Neural cell (in vitro differentiated cells): Measurements from ENCODE around the gene BNIPL.
A peak's percentile ranks its signal among the peaks of the same experiment; 100 is the strongest.

ENCODE experiments used
- CTCF ChIP-seq: fragments of 450-650 bp; IDR thresholded peaks from 2 replicates; pipeline ENCODE4 v1.5.1; 2014; ENCODE audit warnings: antibody characterized with exemption, mild to moderate bottlenecking, moderate library complexity; ENCODE audit not compliant: poor library complexity, severe bottlenecking
- EZH2 ChIP-seq: fragments of 200-600, 300-800 bp; shearing (Covaris generic), sonication (generic); IDR thresholded peaks from 2 replicates; pipeline ENCODE4 v1.6.1; 2014; ENCODE audit warnings: antibody characterized with exemption, low read length, borderline replicate concordance, mild to moderate bottlenecking; ENCODE audit not compliant: insufficient read depth, poor library complexity, severe bottlenecking
- MXI1 ChIP-seq: fragments of 450-650 bp; conservative IDR thresholded peaks from 2 replicates; pipeline ENCODE4 v1.6.1; 2014; ENCODE audit warnings: antibody characterized with exemption, mild to moderate bottlenecking; ENCODE audit not compliant: poor library complexity, severe bottlenecking
- POLR2AphosphoS5 ChIP-seq: IDR thresholded peaks from 2 replicates; pipeline ENCODE4 v1.6.1; 2012
- RAD21 ChIP-seq: fragments of 450-650 bp; conservative IDR thresholded peaks from 2 replicates; pipeline ENCODE4 v1.6.1; 2014; ENCODE audit warnings: antibody characterized with exemption, mild to moderate bottlenecking, moderate library complexity
- SMC3 ChIP-seq: fragments of 450-650 bp; conservative IDR thresholded peaks from 2 replicates; pipeline ENCODE4 v1.6.1; 2014; ENCODE audit warnings: antibody characterized with exemption, mild to moderate bottlenecking, moderate library complexity; ENCODE audit not compliant: poor library complexity
- TF ChIP-seq, protein P1 (sequence below): IDR thresholded peaks from 2 replicates; pipeline ENCODE4 v1.6.1; 2012; ENCODE audit warnings: borderline replicate concordance

DNA sequence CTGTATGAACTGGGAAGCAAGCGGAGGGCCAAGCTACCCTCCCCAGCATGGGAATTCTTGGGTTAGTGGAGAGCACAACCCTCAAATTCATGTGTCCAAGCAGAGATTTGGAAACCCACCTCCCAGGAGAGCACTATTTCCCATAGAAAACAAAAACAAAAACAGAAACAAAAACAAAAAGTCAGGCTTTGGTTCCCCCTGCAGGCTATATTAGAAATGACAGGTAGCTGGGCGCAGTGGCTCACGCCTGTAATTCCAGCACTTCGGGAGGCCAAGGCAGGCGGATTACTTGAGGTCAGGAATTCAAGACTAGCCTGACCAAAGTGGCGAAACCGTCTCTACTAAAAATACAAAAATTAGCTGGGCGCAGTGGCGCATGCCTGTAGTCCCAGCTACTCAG lies 40.5 kb upstream of the BNIPL start:
- TF ChIP-seq CTCF (peak; percentile 81), RAD21 (peak; percentile 75), POLR2AphosphoS5 (no peak), EZH2 (no peak), MXI1 (no peak), SMC3 (peak; percentile 65)
- TF ChIP-seq, protein P1, sequence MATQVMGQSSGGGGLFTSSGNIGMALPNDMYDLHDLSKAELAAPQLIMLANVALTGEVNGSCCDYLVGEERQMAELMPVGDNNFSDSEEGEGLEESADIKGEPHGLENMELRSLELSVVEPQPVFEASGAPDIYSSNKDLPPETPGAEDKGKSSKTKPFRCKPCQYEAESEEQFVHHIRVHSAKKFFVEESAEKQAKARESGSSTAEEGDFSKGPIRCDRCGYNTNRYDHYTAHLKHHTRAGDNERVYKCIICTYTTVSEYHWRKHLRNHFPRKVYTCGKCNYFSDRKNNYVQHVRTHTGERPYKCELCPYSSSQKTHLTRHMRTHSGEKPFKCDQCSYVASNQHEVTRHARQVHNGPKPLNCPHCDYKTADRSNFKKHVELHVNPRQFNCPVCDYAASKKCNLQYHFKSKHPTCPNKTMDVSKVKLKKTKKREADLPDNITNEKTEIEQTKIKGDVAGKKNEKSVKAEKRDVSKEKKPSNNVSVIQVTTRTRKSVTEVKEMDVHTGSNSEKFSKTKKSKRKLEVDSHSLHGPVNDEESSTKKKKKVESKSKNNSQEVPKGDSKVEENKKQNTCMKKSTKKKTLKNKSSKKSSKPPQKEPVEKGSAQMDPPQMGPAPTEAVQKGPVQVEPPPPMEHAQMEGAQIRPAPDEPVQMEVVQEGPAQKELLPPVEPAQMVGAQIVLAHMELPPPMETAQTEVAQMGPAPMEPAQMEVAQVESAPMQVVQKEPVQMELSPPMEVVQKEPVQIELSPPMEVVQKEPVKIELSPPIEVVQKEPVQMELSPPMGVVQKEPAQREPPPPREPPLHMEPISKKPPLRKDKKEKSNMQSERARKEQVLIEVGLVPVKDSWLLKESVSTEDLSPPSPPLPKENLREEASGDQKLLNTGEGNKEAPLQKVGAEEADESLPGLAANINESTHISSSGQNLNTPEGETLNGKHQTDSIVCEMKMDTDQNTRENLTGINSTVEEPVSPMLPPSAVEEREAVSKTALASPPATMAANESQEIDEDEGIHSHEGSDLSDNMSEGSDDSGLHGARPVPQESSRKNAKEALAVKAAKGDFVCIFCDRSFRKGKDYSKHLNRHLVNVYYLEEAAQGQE = no peak
